Glutamatergic neuron (in vitro differentiated cells): ENCODE measurements around the gene PRSS21. TPM values are rescaled to one million over a fixed set of nuclear protein-coding genes. Genes with fewer than 3 reads are reported as not detected.

Source experiments
- DNase-seq: peaks from one replicate; pipeline ENCODE4 v3.0.0; 2022
- H3K27ac Mint-ChIP-seq: one replicate; pipeline ENCODE4 v1.8.0; 2020; ENCODE audit warnings: mild to moderate bottlenecking, mixed read lengths, inconsistent platforms; ENCODE audit not compliant: unreplicated experiment
- H3K27me3 Mint-ChIP-seq: one replicate; pipeline ENCODE4 v1.8.0; 2020; ENCODE audit warnings: mild to moderate bottlenecking, moderate library complexity, mixed read lengths, inconsistent platforms; ENCODE audit not compliant: unreplicated experiment
- H3K36me3 Mint-ChIP-seq: one replicate; pipeline ENCODE4 v1.8.0; 2020; ENCODE audit warnings: mild to moderate bottlenecking, mixed read lengths, inconsistent platforms; ENCODE audit not compliant: unreplicated experiment
- H3K4me1 Mint-ChIP-seq: one replicate; pipeline ENCODE4 v1.8.0; 2020; ENCODE audit warnings: mild to moderate bottlenecking, low read depth, mixed read lengths, inconsistent platforms; ENCODE audit not compliant: unreplicated experiment
- H3K4me3 Mint-ChIP-seq: one replicate; pipeline ENCODE4 v1.8.0; 2020; ENCODE audit warnings: mild to moderate bottlenecking, mixed read lengths, inconsistent platforms; ENCODE audit not compliant: unreplicated experiment
- H3K9me3 Mint-ChIP-seq: one replicate; pipeline ENCODE4 v1.8.0; 2020; ENCODE audit warnings: mild to moderate bottlenecking, moderate library complexity, mixed read lengths, inconsistent platforms; ENCODE audit not compliant: unreplicated experiment
- CTCF ChIP-seq: fragments of 200-600 bp; sonication (generic); IDR thresholded peaks from one replicate; pipeline ENCODE4 v1.5.0; 2021; ENCODE audit not compliant: partially characterized antibody, unreplicated experiment
- total RNA-seq: library from RNA; stranded (reverse); fragmentation: NEBNext Ultra II Directional; extraction: Animal tissue kit (Norgen Biotek cat#: 25700); gene quantifications from one replicate; pipeline ENCODE4 v1.2.1, GENCODE V29; 2021; ENCODE audit not compliant: unreplicated experiment

PRSS21 gene
- total RNA-seq, 1 donor from 2014 or later: not detected

- H3K9me3 Mint-ChIP-seq: peaks cover 4% of the 10 kb centered on the region
- peaks cover 5% of the 10 kb centered on the region for H3K27me3 Mint-ChIP-seq
- peaks cover 7% of the 10 kb centered on the region for H3K4me1 Mint-ChIP-seq
- no peak overlapping the region for H3K4me3 Mint-ChIP-seq
- H3K36me3 Mint-ChIP-seq: no peaks in the 10 kb centered on the region
- no peak for TF ChIP-seq CTCF
- no peak for DNase-seq
- H3K27ac Mint-ChIP-seq: no peak overlapping the region
Observed at GRCh38 chr16:2819179-2819938, 2.3 kb downstream of the PRSS21 start.

- Mint-ChIP-seq H3K9me3 (peaks cover 2% of the 10 kb centered on the region), H3K4me3 (no peak overlapping the region), H3K27me3 (peaks cover 7% of the 10 kb centered on the region), H3K27ac (no peak overlapping the region), H3K36me3 (no peaks in the 10 kb centered on the region), H3K4me1 (peaks cover 7% of the 10 kb centered on the region)
- TF ChIP-seq CTCF: no peak
- DNase-seq: no peak
Observed at GRCh38 chr16:2819939-2820835, 3.1 kb downstream of the PRSS21 start.

GRCh38 chr16:2820836-2821486, 3.9 kb downstream of the PRSS21 start:
- no peak for DNase-seq
- peaks cover 2% of the 10 kb centered on the region for H3K9me3 Mint-ChIP-seq
- TF ChIP-seq CTCF: no peak
- H3K4me3 Mint-ChIP-seq: no peak overlapping the region
- peaks cover 7% of the 10 kb centered on the region for H3K4me1 Mint-ChIP-seq
- H3K27ac Mint-ChIP-seq: no peak overlapping the region
- peaks cover 9% of the 10 kb centered on the region for H3K27me3 Mint-ChIP-seq
- H3K36me3 Mint-ChIP-seq: no peaks in the 10 kb centered on the region

- Mint-ChIP-seq H3K4me3 (no peak overlapping the region), H3K27me3 (peaks cover 12% of the 10 kb centered on the region), H3K36me3 (no peaks in the 10 kb centered on the region), H3K9me3 (peaks cover 3% of the 10 kb centered on the region), H3K27ac (no peak overlapping the region), H3K4me1 (peaks cover 7% of the 10 kb centered on the region)
- TF ChIP-seq CTCF: no peak
- DNase-seq: no peak
Observed at GRCh38 chr16:2821487-2822157, 4.6 kb downstream of the PRSS21 start.
